Inflammatory macrophage treated with lipopolysaccharide for 1 hour (primary cell): Measurements from ENCODE around the gene GALNTL6.
A peak's percentile ranks its signal among the peaks of the same experiment; 100 is the strongest.

Source experiments
- DNase-seq, 2 donors: peaks; one replicate each; pipeline ENCODE4 v3.0.0-alpha.2; 2020 to 2022

Gene GALNTL6

DNA sequence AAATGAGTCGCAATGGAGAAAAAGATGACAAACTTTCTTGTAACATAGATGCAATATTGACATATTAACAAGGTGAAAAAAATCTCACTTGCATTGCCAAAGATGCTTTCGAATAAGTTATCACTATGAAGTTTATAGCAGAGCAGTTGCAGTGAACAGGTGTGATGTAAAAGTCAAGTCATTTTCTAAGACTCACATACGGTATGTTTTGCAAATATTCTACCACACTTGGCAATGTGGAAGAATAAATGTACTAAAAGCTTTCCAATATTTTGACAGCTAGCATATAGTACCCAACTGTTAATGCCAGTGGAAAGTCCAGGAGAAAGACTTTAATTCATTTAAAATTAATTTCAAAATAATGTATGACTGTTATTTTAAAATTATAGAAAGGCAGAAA lies 76.5 kb downstream of the GALNTL6 start:
- no peak for DNase-seq

DNA sequence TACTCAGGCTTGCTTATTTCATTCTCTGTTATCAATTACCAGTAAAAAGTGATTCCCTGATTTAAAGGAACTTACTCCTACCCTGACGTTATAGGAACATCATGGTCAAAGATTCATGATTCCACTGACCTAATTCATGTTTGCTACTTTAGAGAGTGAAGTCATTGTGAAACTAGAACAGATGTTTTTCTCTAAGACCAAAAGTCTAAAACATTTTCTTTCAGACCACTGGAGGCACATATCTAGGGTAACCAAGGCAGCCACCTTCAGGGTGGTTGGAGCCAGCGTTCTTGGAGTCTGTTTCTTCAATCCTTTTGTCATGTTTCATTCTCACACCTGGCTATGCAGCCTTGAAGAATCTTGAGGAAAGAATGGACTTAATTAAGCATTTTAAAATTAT lies 77.8 kb downstream of the GALNTL6 start:
- no peak for DNase-seq

DNA sequence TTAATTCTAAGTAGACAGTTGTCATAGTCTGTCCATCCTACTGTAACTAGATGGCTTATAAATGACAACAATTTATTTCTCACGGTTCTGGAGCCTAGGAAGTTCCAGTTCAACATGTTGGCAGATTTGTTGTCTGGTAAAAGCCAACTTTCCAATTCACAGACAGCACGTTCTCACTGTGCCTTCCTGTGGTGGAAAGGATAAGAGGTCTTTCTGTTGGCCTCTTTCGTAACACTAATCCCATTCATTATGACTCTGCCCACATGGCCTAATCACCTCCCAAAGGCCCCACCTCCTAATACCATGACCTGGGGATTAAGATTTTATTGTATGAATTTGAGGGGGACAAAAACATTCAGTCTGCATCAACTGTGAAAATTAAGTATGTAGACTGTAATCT lies 83.2 kb downstream of the GALNTL6 start:
- DNase-seq, result no peak

DNA sequence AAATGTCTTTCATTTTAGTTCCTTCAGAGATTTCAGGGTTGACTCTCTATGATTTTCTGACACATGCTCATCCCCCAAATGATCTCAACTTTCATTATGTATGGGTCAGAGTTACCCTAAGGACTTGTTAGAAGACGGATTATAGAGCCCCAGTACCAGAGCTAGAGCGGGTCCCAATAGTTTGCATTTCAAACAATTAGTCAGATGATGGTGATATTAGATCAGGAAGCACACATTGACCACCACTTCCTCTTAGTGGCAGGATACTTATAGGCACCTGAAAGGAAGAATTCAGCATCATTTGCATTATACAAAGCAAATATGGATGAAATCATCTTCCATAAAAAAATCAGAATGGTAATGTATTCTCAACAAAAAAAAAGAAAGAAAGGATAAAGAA lies 106.1 kb downstream of the GALNTL6 start:
- no peak for DNase-seq

GRCh38 chr4:171920901-171921300 lies 107.7 kb downstream of the GALNTL6 start:
- DNase-seq, result no peak

DNA sequence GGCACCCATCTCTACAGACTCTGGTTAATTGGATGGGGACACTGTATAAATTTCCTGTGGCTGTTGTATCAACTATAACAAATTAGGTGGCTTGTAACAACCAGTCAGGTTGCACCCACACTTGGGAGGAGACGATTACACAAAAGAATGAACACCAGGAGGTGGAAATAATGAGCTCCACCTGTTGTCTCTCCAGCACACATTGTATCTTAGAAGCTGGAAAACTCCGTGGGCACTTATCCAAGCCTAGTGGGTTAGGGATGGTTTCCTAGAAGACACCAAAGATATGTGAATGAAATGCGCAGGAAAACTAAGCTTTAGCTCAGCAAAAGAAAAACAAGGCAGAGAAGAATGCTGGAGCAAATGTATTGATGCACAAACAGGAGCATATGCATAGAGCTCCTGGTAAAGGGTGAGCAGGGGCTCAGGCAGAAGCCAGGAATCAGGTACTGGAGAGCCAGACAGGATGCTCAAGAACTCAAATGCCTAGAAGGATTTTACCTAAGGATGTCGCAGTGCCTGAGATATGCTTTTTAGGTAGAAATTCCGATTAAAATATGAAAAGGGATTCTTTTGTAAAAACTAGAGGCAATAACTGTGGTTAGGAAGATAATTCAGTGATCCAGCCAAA lies 111.7 kb downstream of the GALNTL6 start:
- no peak for DNase-seq

GRCh38 chr4:171928336-171928735 lies 115.1 kb downstream of the GALNTL6 start:
- no peak for DNase-seq

DNA sequence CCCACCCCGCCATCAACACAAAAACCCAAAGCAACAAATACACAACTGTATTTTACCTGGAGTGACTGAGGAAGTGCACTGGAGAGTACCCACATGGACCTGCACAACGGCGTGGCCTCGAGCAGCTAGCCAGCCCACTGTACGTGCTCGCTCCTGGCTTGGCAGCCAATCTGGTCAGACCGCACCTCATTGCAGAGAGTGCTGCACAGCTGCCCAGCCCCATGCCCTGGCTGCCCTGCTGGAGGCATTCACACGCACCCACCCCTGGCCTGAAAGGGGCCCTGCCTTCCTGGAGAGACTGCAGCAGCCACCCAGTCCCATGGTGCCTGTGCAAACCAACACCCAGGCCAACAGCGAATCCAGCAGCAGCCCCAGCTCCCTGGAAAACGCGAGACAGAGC lies 116.3 kb downstream of the GALNTL6 start:
- no peak for DNase-seq

- DNase-seq, result no peak
These were observed 116.7 kb downstream of the GALNTL6 start for GRCh38 chr4:171929907-171930306.

DNA sequence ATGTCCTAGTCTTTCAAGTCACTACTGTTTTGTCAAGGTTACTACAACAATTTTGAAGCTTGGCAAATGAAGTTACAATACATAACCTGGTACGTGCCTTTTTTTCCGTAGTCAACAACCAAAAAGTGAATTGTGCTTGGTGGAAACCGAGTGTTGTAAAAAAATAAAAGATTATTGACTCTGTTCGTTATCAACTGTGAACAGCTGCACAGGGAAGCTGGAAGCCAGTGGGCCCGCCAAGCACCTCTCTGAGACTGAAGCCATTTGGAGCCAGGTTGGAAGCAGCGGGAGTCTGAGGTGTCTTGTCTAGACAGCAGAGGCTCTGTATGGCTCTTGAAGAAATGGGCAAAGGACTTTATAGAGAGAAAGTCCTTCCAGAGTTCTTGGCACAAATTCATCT lies 119.0 kb downstream of the GALNTL6 start:
- no peak for DNase-seq

- DNase-seq, result no peak
These were observed 127.5 kb downstream of the GALNTL6 start for GRCh38 chr4:171940656-171941055.

GRCh38 chr4:171947400-171947799 lies 134.2 kb downstream of the GALNTL6 start:
- no peak for DNase-seq

DNA sequence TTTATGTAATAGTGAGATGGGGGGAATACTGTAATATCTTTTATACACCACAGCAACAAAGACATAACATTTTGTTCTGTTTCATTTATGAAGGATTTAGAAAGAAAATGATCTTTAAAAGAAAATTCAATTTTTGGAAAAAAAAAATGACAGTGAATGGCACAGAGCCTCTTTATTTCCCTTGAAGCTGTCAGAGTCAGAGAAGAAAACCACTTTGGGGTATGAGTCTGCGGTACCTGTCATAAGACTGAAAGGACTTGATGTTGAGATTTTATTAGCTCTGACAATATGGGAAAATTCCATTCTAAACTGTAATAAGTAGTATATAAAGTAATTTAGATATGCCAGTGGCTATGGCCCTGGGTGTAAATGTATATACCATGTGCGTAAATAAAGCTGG lies 134.8 kb downstream of the GALNTL6 start:
- DNase-seq, result no peak

DNA sequence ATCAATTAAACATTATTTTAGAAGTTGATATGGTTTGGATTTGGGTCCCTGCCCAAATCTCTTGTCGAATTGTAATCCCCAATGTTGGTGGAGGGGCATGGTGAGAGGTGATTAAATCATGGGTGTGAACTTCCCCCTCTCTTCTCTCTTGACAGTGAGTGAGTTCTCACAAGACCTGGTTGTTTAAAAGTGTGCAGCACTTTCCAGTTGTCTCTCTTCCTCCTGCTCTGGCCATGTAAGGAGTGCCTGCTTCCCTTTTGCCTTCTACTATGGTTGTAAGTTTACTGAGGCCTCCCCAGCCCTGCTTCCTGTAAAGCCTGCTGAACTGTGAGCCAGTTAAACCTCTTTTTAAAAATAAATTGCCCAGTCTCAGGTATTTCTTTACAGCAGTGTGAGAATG lies 141.4 kb downstream of the GALNTL6 start:
- DNase-seq, result peak in 1 of 2 donors; percentile 1

GRCh38 chr4:171956678-171957077 lies 143.5 kb downstream of the GALNTL6 start:
- no peak for DNase-seq

DNA sequence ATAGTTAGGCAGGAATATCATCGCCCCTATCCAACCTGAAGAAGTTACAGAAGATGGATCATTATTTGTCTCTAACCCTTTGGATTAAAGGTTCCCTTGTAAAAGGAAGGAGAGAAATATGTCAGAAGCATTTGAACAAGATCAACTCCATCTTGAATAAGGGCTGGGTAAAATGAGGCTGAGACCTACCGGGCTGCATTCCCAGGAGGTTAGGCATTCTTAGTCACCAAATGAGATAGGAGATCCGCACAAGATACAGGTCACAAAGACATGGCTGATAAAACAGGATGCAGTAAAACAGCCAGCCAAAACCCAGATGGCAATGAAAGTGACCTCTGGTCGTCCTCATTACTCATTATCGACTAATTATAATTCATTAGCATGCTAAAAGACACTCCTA lies 148.9 kb downstream of the GALNTL6 start:
- no peak for DNase-seq

- no peak for DNase-seq
These were observed 153.2 kb downstream of the GALNTL6 start for GRCh38 chr4:171966356-171966755.

DNA sequence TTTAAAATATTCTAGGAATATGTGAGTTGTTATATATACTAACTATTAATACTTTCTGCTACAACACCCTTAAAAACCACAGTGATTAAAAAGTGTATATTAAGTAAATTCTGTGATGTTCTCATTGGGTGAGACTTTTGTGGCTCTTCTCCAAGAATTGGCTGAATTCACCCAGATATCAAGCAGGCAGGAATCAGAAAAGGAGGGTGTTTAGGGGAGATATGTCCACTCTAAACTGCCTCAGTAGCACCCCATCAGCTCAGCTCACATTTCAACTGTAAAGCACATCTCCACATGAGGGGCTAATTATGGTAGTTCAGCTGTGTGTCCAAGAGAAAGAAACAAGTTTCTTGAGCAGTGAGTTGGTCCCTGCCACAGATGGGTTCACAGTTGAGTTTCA lies 165.0 kb downstream of the GALNTL6 start:
- DNase-seq, result no peak

- DNase-seq, result no peak
These were observed 166.3 kb downstream of the GALNTL6 start for GRCh38 chr4:171979461-171979860.

DNA sequence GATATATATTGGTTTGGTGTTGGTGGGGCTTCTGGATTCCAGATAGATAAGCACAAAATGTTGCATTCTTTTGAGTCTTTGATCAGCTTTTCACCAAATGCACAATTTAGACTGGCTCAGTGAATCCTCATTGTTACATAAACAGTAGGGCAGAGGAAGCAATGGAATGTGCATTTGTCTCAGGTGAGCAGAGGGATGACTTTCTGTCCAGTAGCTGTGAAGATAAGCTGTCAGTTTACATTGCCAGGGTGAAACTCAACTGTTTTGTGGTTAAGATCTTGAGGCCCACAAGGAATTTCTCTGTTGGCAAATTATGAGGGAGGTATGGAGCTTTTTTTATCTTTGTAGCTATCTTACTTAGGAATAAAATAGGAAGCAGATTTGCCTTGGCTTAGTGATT lies 168.0 kb downstream of the GALNTL6 start:
- DNase-seq, result no peak

DNA sequence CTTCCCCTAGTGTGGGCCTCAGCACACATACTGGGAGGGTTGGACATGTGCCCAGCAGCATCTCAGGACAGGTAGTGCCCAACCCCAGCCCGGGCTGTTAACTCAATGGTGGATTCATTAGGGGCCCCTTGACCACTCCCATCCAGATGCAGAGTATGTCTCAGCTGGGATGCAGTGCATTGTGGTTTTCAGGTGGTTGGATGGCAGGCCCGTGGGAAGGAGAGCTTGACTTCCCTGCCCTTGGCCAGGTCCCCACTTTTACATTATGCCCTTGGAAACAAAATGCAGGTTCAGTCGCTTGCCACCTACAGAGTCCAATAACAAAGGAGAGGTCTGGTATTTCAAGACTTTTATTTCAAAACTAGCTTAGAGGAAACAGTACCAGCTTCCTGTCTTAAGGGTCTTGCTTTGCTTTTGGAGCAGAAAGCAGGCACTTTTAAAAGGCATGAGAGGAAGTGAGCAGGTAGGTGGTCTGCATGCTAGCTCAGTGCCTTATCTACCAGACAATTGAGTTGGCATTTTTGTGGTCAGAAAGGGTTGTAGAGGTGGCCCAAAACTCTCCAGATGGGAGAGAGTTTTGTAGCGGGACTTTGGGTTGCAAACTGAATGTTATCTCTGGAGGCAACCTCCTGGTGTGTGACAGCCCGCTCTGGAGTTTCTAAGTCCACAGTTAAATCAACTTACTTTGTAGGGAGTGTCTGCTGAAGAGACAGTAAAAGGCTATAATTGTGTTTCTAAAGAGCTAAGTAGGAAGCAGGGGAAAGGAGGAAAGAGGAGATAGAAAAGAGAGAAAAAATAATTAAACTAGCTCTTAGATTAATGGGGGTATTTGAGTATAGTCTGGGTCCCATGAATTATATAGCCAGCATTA lies 171.0 kb downstream of the GALNTL6 start:
- DNase-seq, result no peak

DNA sequence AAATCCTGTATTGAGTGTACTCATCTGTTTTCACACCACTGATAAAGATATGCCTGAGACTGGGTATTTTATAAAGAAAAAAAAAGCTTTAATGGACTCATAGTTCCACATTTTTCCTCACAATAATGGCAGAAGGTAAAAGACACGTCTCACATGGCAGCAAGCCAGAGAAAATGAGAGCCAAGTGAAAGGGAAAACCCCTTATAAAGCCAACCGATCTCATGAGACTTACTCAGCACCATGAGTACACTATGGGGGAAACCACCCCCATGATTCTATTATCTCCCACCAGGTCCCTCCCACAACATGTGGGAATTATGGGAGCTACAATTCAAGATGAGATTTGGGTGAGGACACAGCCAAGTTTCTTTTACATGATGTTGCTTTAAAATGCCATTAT lies 171.9 kb downstream of the GALNTL6 start:
- DNase-seq, result peak in 1 of 2 donors; percentile 1

- DNase-seq, result no peak
These were observed 180.0 kb downstream of the GALNTL6 start for GRCh38 chr4:171993247-171993646.

DNA sequence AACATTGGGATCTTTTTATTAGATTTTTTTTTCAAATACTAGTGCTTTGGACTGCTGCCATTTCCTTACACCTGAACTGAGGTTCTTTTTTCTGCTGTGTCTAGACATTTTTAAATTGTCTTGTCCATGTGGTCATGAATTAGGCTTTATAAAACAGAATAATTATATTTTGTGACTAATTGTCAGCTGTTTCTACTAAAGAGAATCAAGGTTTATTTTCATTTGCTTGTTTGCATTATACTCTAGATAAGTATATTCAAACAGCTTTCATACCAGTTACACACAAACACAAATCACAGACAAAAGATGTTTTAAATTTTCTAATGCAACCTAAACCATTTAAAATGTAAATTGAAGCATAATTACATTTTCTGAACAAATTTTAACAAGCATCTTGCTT lies 194.7 kb downstream of the GALNTL6 start:
- no peak for DNase-seq
